Spleen (tissue), 11 donors: Measurements from ENCODE around the gene CHID1. TPM values are rescaled to one million over a fixed set of nuclear protein-coding genes. Genes with fewer than 3 reads are reported as not detected.
A peak's percentile ranks its signal among the peaks of the same experiment; 100 is the strongest.

Experiments used
- DNase-seq: peaks from one replicate; pipeline ENCODE4 v3.0.0-alpha.2; 2020
- H3K27ac ChIP-seq, 8 donors: fragments of 200-600 bp; sonication (generic) in 7 of 8; 1 replicate in 4 of 8; 2 replicates in 4 of 8; pipeline versions ENCODE4 v1.5.0 to v1.8.0; 2016 to 2021; ENCODE audit warnings: inconsistent platforms in 4 of 8, mild to moderate bottlenecking in 4 of 8, moderate library complexity in 1 of 8
- H3K27me3 ChIP-seq, 7 donors: fragments of 200-600 bp; sonication (generic) in 6 of 7; replicated peaks in 1 of 7; 1 replicate in 4 of 7; 2 replicates in 3 of 7; pipeline versions ENCODE4 v1.5.0 to v1.8.0; 2016 to 2021; ENCODE audit warnings: inconsistent platforms in 3 of 7, mild to moderate bottlenecking in 1 of 7
- H3K36me3 ChIP-seq, 6 donors: fragments of 200-600 bp; sonication (generic) in 5 of 6; 1 replicate in 4 of 6; 2 replicates in 2 of 6; pipeline versions ENCODE4 v1.5.0 to v1.8.0; 2016 to 2021; ENCODE audit warnings: inconsistent platforms in 2 of 6
- H3K4me1 ChIP-seq, 6 donors: fragments of 200-600 bp; sonication (generic) in 5 of 6; 1 replicate in 3 of 6; 2 replicates in 3 of 6; pipeline versions ENCODE4 v1.5.0 to v1.8.0; 2016 to 2021; ENCODE audit warnings: inconsistent platforms in 3 of 6
- H3K4me3 ChIP-seq, 8 donors: fragments of 200-600 bp; sonication (generic) in 7 of 8; 1 replicate in 4 of 8; 2 replicates in 4 of 8; pipeline versions ENCODE4 v1.5.0 to v1.8.0; 2016 to 2021; ENCODE audit warnings: inconsistent platforms in 4 of 8, mild to moderate bottlenecking in 4 of 8, moderate library complexity in 2 of 8
- H3K9me3 ChIP-seq, 8 donors: fragments of 200-600 bp; sonication (generic) in 7 of 8; 1 replicate in 4 of 8; 2 replicates in 4 of 8; pipeline versions ENCODE4 v1.5.0 to v1.8.0; 2016 to 2021; ENCODE audit warnings: inconsistent platforms in 4 of 8
- POLR2A ChIP-seq, 3 donors: fragments of 450-650 bp; IDR thresholded peaks; one replicate each; pipeline ENCODE4 v1.5.1; 2017; ENCODE audit warnings: antibody characterized with exemption in 3 of 3, mild to moderate bottlenecking in 1 of 3
- POLR2AphosphoS5 ChIP-seq, 3 donors: sonication (generic); formaldehyde crosslinking; IDR thresholded peaks; one replicate each; pipeline ENCODE4 v1.5.1; 2017; ENCODE audit warnings: antibody characterized with exemption in 3 of 3
- WGBS, 5 donors: extraction: QIAGEN DNeasy Blood & Tissue Kit in 3 of 5; methylation state at CpG; one replicate each; pipeline versions ENCODE4 v1.1.5 to v1.1.7; 2013 to 2018; 5-methylcytosine and 5-hydroxymethylcytosine counted together
- intact Hi-C: fragments of 100-400 bp; cut with DNase I; formaldehyde crosslinking; loops from one replicate; pipeline ENCODE4 v1.15.0; 2023; ENCODE audit warnings: low total_unique reads
- polyA plus RNA-seq, 3 donors: library from polyadenylated mRNA; stranded (reverse); fragments of 200-250 nt; gene quantifications; one replicate each; pipeline ENCODE4 v1.2.1, GENCODE V29; 2013
- total RNA-seq, 7 donors: library from RNA; depleted of rRNA in 3 of 7; stranded (reverse); fragments of >200 nt in 3 of 7; fragmentation: NEBNext Ultra II Directional in 4 of 7; extraction: Animal tissue kit (Norgen Biotek cat#: 25700) in 4 of 7; gene quantifications; one replicate each; pipeline versions ENCODE4 v1.1.0 to v1.2.1, GENCODE V29; 2016 to 2021
- TF ChIP-seq, protein P1 (sequence below), 11 experiments: fragments of 200-600 bp in 7 of 11; fragments of 450-650 bp in 4 of 11; sonication (generic) in 4 of 11; IDR thresholded peaks in 8 of 11; conservative IDR thresholded peaks in 3 of 11; 1 replicate in 7 of 11; 2 replicates in 4 of 11; pipeline versions ENCODE4 v1.4.0 to v1.8.0; 2016 to 2021; ENCODE audit warnings: antibody characterized with exemption in 11 of 11, inconsistent platforms in 4 of 11, mild to moderate bottlenecking in 1 of 11
- donor health status: healthy with polysubstance abuse.
- donor health status: DM: no; HTN: no; CAD: no; lungs with moderate emphysema.
- donor health status: DM: no; HTN: no; CAD: no.
- donor health status: Bipolar disorder and iron deficiency.
- donor health status: healthy.
- donor health status: DM: no; HTN: no; CAD: no.
- donor health status: DM: yes; HTN: yes; CAD: no.

Gene CHID1
- total and polyA plus RNA-seq, 10 donors: 37.2 to 218 (median 117) TPM

DNA sequence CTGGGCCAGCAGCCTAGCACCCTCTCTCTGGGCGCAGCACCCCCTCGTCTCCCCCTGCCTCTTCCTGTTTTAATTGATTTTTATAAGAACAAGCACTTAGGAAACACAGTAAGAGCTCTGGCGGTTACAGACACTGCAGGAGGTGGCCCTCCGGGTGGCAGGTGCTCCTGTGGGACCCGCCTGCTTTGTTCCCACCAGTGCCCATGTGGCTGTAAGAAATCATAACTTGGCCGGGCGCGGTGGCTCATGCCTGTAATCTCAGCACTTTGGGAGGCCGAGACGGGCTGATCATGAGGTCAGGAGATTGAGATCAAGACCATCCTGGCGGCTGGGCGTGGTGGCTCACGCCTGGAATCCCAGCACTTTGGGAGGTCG lies 49.5 kb downstream of the CHID1 start:
- WGBS, 5 donors: 80 to 86% (median 85%) methylated on average over 14 of the region's 14 CpGs
- intact Hi-C loops: no loop called here
- no peak for DNase-seq

DNA sequence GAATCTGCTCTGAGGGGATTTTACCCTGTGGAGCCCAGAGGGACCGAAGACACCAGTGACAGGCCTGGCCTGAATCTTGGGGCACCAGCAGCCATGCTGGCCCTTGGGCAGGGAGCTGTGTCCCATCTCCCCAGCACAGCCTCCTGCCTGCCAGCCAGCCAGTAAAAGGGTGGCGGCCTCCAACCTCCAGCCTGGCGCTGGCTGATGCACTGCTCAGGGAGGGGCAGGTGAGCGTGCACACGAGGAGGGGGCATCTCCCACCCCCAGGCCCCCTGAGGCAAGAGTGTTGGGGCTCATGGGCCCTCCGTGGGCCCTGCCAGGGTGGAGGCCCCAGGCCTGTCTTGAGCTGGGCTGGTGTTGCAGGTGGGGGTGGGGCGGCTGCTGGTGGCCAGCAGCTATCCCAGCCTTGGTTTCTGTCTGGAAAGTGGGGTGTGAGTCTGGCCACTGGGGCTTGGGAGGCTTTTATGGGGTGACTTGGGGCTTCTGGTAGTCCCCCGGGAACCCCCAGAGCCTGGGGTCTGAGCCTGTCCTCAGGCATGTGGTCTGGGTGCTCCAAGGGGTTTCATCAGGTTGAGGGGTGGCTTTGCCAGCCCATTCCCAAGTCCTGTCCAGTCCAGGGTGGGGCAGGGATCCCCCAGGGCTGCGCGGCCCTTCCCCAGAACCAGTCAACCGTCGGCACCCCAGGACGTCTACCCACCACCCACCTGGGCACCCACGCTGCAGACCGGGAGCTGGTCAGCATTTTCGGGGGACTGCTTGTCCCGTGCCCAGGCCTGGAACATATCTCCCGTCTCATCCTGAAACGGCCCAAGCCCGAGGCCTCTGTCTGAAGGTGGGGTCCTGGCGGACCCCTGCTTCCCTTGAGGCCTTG lies 50.1 kb downstream of the CHID1 start:
- no peak for DNase-seq
- peak overlapping the region in 4 of 8 donors; percentile 25 to 54 (median 34) for H3K27ac ChIP-seq
- no peak overlapping the region for H3K4me3 ChIP-seq
- TF ChIP-seq POLR2A (IDR thresholded peaks at IDR 0.05): no peak
- TF ChIP-seq, protein P1, sequence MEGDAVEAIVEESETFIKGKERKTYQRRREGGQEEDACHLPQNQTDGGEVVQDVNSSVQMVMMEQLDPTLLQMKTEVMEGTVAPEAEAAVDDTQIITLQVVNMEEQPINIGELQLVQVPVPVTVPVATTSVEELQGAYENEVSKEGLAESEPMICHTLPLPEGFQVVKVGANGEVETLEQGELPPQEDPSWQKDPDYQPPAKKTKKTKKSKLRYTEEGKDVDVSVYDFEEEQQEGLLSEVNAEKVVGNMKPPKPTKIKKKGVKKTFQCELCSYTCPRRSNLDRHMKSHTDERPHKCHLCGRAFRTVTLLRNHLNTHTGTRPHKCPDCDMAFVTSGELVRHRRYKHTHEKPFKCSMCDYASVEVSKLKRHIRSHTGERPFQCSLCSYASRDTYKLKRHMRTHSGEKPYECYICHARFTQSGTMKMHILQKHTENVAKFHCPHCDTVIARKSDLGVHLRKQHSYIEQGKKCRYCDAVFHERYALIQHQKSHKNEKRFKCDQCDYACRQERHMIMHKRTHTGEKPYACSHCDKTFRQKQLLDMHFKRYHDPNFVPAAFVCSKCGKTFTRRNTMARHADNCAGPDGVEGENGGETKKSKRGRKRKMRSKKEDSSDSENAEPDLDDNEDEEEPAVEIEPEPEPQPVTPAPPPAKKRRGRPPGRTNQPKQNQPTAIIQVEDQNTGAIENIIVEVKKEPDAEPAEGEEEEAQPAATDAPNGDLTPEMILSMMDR (IDR thresholded peaks at IDR 0.05 in 8 of 11, conservative IDR thresholded peaks at IDR 0.05 in 3 of 11): no peak
- TF ChIP-seq POLR2AphosphoS5 (IDR thresholded peaks at IDR 0.05): peak in 1 of 3 donors; percentile 16
- peaks cover 0 to 33% (median 3%) of the 10 kb centered on the region in 6 donors for H3K36me3 ChIP-seq
- H3K4me1 ChIP-seq: peaks cover 0 to 68% (median 32%) of the 10 kb centered on the region in 6 donors
- intact Hi-C loops: no loop called here
- 83 to 92% (median 86%) methylated on average over 6 to 21 of the region's 21 CpGs for WGBS, 5 donors
- no peaks in the 10 kb centered on the region for H3K27me3 ChIP-seq
- no peaks in the 10 kb centered on the region for H3K9me3 ChIP-seq

More for the DNA sequence above, 49.5 kb downstream of the CHID1 start:
- Histone ChIP-seq H3K27ac (peak overlapping the region in 1 of 8 donors; percentile 54), H3K27me3 (no peaks in the 10 kb centered on the region), H3K4me1 (peaks cover 0 to 70% (median 33%) of the 10 kb centered on the region in 6 donors), H3K9me3 (no peaks in the 10 kb centered on the region), H3K4me3 (no peak overlapping the region), H3K36me3 (peaks cover 0 to 39% (median 5%) of the 10 kb centered on the region in 6 donors)
- no peak for TF ChIP-seq POLR2AphosphoS5 (IDR thresholded peaks at IDR 0.05)
- no peak for TF ChIP-seq POLR2A (IDR thresholded peaks at IDR 0.05)
- TF ChIP-seq, protein P1 (IDR thresholded peaks at IDR 0.05 in 8 of 11, conservative IDR thresholded peaks at IDR 0.05 in 3 of 11): no peak

DNA sequence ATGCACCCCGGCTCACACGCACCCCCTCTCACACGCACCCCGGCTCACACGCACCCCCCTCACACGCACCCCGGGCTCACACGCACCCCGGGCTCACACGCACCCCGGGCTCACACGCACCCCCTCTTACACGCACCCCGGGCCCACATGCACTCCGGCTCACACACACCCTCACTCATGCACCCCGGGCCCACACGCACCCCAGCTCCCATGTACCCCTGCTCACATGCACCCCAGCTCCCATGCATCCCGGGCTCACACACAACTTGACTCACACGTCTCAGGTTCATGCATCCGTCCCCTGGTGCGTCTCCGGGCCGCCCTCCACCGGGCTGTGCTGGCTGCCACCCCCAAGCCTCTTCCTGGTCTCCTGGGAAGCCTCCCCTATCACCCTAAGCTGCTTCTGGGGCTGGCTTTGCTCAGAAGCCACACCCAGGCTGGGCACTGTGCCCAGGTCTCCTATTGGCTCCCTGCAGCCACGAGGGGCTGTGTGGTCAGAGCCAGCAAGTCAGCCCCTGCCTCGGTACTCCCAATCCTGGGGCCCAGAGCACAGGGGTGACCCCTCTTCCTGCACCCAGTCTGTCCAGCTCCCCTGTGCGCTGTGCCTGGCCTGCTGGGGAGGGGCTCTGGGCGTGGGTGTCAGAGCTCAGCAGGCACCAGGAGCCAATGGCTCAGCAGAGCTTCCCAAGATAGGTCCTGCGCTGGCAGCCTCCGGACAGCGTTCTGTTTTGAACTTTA lies 51.0 kb downstream of the CHID1 start:
- WGBS, 5 donors: 48 to 77% (median 73%) methylated on average over 12 to 31 of the region's 31 CpGs
- intact Hi-C loops: no loop called here
- TF ChIP-seq POLR2A (IDR thresholded peaks at IDR 0.05): no peak
- peak in 2 of 3 donors; percentile 56 to 63 for TF ChIP-seq POLR2AphosphoS5 (IDR thresholded peaks at IDR 0.05)
- TF ChIP-seq, protein P1 (IDR thresholded peaks at IDR 0.05 in 8 of 11, conservative IDR thresholded peaks at IDR 0.05 in 3 of 11): no peak
- no peak for DNase-seq
- H3K27ac ChIP-seq: peak overlapping the region in 5 of 8 donors; percentile 15 to 54 (median 29)
- H3K27me3 ChIP-seq: no peaks in the 10 kb centered on the region
- peaks cover 0 to 77% (median 32%) of the 10 kb centered on the region in 6 donors for H3K4me1 ChIP-seq
- peaks cover 0 to 24% (median 0%) of the 10 kb centered on the region in 6 donors for H3K36me3 ChIP-seq
- no peaks in the 10 kb centered on the region for H3K9me3 ChIP-seq
- peak overlapping the region in 1 of 8 donors; percentile 15 for H3K4me3 ChIP-seq
